ENCODE results near the gene PSME3.

The PSME3 gene

GRCh38 chr17:42832934-42833766 lies at the start of gene PSME3:
Gene PSME3 (plus strand): TSS chr17:42833397. CDS start chr17:42833632, 235 bp downstream.
- peak; percentile 88 for DNase-seq

DNA sequence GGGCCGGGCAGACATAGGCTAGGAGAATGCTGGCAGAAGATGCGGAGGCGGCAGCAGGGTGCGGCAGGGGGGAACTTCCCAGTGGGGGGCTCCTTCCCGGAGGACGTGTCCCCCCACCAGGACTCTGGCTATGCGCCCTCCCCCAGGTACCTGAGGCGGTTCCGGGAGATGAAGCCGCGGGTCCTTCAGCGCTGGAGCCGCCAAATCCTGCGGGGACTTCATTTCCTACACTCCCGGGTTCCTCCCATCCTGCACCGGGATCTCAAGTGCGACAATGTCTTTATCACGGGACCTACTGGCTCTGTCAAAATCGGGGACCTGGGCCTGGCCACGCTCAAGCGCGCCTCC lies 49.4 kb upstream of the PSME3 start:
- DNase-seq, result no peak

GRCh38 chr17:42784409-42784808 lies 48.8 kb upstream of the PSME3 start:
- DNase-seq, result peak; percentile 39

DNA sequence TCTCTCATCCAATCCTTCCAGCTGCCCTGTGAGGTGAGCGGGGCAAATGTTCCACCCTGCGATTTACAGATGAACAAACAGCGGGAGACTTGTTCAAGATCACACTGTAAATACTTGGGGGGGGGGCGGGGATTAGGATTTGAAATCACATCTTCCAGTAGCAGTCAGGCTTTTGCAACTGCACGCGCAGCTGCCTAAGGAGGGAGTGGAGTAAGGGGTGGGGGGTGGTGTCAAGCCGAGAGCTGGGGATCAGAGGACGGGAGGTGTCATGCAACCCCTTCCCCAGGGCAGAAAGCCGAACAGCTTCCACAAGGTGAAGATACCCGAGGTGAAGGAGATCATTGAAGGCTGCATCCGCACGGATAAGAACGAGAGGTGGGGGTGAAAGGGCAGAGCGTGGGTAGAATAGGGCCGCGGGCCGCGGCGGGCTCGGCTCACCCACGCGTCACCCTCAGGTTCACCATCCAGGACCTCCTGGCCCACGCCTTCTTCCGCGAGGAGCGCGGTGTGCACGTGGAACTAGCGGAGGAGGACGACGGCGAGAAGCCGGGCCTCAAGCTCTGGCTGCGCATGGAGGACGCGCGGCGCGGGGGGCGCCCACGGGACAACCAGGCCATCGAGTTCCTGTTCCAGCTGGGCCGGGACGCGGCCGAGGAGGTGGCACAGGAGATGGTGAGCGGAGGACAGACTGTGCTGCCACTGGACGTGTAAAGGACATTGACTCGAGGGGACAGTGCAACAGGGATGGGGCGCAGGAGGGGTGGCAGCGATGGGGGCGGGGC lies 48.2 kb upstream of the PSME3 start:
- no peak for DNase-seq

- no peak for DNase-seq
Observed at GRCh38 chr17:42787266-42787665, 45.9 kb upstream of the PSME3 start.

DNA sequence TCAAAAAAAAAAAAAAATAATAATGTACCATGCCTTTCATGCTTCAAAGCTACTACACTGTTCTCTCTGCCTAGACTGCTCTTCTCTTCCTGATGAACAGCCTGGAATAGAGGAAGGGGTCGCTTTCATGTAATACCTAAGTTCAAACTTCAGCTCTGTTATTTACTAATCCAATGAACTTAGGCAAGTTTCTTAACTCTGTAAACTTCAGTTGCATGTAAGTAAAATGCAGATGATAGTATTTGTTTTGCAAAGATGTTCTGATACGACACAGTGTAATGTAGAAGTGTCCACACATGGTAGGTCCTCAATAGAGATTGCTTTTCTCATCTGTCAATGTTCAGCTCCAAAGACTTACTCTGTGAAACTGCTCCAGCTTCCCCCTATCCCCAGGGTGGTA lies 41.2 kb upstream of the PSME3 start:
- DNase-seq, result no peak

DNA sequence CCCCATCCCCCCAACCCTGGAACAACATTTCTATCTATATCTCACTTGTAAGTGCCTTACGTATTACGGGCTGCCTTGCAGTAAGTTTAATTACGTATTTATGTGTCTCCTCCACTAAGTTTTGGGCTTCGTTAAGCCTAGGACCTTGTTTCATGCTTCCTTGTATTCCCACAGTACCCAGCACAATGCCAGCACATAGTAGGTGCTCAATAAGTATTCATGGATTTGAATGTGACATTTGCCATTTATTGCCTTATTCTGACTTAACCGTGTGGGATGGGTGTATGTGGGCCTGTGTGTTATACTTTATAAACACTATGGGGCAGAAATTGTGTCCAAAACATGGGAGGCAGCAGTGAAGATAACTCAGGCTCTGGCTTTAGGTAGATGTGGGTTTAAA lies 40.7 kb upstream of the PSME3 start:
- DNase-seq, result no peak

DNA sequence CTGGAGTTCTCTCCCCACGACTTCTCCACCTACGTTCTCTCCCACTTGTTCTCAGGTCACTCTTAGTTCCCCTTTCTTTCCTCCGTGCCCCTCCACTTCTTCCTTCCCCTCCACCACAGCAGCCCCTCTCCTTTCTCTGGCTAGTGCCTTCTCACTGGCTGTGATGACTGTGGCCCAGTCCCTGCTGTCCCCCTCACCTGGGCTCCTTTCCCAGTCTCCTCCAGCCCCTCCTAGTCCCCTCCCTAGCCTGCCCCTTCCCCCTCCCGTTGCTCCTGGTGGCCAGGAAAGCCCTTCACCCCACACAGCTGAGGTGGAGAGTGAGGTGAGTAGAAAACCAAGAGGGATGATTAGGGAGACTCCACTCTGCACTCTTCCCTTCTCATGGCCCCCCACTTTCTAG lies 38.1 kb upstream of the PSME3 start:
- DNase-seq, result no peak

GRCh38 chr17:42795465-42795864 lies 37.7 kb upstream of the PSME3 start:
- DNase-seq, result no peak

DNA sequence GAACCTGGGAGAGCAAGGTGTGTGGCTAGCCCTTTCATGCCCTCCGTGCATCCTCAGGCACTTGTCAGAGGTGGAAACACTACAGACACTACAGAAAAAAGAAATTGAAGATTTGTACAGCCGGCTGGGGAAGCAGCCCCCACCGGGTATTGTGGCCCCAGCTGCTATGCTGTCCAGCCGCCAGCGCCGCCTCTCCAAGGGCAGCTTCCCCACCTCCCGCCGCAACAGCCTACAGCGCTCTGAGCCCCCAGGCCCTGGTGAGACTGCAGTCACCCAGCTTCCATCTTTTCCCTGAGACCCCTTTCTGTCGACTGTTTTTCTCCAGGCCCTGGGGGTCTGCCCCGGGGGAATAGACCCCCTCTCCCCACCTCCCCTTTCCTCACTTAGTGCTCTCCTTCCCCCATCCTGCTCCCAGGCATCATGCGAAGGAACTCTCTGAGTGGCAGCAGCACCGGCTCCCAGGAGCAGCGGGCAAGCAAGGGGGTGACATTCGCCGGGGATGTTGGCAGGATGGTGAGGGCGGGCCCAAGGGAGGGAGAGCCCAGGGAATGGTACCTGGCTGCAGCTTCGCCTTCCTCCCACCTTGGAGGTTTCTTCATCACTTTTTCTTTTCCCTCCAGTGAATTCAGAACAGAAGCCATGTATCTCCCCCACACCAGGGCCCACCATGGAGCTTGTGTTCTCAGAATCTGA lies 37.0 kb upstream of the PSME3 start:
- no peak for DNase-seq

- DNase-seq, result no peak
Observed at GRCh38 chr17:42797067-42798007, 35.9 kb upstream of the PSME3 start.

DNA sequence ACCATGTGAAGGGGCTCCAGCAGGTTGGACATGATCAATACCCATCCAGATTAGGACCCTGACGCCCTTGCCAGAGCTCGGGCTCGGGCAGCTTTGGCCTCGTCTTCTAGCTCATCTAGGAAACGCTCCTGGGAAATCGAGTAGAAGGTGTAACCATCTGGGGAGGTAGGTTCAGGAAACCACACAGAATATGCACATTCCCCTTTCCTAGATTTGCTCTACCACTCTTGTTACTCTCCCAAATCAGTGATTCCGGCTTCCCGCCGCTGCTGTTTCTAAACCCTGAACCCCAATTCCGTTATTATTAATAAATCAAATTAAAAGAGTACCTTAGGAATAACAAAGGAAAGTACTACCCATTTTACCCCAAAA lies 35.2 kb upstream of the PSME3 start:
- DNase-seq, result no peak

DNA sequence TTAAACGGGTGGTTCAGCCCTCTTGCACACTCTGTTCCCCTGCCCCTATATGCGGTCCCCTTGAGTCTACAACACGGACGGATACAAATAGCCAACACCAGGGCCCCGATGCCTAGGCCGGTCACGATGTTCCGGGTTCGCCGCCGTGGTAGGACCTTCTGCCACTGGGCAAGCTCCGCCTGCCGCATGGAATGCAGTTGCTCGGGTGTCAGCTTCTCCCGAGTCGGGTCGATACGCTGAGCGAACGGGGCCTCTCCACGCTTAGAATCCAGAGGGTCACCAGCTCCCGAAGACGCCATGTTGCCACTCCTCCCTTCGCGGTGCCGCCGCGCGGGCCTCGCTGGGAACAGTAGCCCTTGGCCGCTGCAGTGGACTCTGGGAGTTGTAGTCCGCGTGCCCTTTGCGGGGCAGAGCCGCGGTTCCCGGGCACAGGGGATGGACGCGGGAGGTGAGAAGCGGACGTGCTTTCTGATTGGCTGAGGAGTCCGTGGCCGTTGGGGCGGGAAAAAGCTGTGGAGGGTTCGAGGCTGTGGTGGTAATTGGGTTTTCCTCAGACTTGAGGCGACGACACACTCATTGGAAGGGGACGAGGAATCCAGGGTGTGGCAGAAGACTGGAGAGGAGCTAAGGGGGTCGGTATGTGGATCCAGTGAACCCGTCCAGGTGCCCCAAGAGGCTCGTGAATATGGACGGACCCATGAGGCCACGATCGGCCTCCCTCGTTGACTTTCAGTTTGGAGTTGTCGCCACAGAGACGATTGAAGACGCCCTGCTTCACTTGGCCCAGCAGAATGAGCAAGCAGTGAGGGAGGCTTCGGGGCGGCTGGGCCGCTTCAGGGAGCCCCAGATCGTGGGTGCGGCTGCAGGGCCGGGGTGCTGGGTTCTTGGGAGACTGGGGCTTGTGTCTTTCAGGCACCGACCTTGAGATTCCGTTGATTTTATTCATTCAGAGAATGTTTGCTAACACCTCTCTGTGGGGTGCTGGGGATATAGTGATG lies 34.5 kb upstream of the PSME3 start, which contains the start of the genes CNTD1 and COA3:
Gene CNTD1, plus strand, starts transcription at position 479 of the 998 bp plus-strand sequence. Its CDS starts 207 bp downstream, at position 686.
Gene COA3, minus strand, starts transcription at position 322 of the 998 bp plus-strand sequence. Its CDS starts 23 bp downstream, at position 299.
- peak; percentile 88 for DNase-seq

- DNase-seq, result no peak
Observed at GRCh38 chr17:42803074-42803883, 29.9 kb upstream of the PSME3 start.

- no peak for DNase-seq
Observed at GRCh38 chr17:42804918-42805367, 28.3 kb upstream of the PSME3 start.

DNA sequence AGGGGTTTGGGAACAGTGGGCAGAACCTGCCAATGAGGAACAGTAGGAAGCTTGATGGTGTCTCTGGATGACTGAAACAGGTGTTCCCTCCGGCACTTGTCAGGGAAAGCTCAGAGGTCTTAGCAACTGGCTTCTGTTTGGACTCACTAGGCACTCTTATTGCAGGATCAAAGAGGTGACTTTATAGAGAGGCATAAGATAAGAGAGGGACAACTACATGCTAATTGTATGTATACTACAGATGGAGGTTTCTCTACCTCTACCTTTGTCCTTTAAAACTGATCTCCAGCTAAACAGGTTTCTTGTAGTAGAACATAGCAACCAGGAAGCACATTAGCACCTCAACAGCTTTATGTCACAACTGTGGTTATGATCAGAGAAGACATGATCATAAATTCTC lies 26.9 kb upstream of the PSME3 start:
- DNase-seq, result no peak

- peak; percentile 64 for DNase-seq
Observed at GRCh38 chr17:42809250-42809649, 23.9 kb upstream of the PSME3 start.

DNA sequence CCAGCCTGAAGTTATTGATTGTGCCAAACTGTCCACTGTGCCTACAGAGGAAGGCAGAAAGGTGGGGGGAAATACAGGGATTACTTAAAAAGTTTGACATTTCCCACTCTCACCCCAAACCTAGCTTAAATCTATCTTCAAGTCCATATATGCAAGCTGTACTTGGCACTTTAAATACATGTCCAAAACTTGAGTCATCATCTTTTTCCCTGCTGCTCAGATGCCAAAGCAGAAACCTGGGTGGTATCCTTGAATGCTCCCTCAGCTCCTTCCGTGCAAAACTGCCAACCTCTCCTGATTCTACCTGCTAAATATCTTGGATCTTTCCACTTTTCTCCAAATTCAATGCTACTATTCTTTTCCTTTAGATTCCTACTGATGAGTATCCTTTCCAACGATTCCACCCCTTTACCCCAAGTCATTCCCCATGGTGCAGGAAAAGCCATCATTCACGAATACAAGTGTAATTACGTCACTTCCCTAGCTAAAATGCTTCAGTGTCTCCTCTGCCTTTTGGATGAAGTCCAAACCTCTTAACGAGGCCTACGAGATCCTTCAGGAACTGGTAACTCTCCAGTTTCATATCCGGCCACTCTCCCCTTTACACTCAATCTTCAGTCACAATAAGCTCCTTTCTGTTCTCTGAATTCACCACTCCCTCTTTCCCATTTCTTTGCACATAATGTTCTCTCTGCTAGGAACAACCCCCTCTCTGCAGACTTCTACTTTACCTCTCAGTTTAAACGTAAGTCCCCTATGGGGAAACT lies 18.4 kb upstream of the PSME3 start:
- DNase-seq, result peak; percentile 88

- peak; percentile 80 for DNase-seq
Observed at GRCh38 chr17:42817866-42818265, 15.3 kb upstream of the PSME3 start.
